HepG2 (cell line): ENCODE data around the gene MACROD2. TPM values are rescaled to one million over a fixed set of nuclear protein-coding genes. Genes with fewer than 3 reads are reported as not detected.

Source experiments
- ATAC-seq: fragments of 200-7000 bp; cut with Tn5 transposase; 3 replicates; pipeline ENCODE4 v1.9.1; 2020; ENCODE audit warnings: mild to moderate bottlenecking, moderate library complexity
- BruUV-seq: library from RNA; stranded (reverse); fragments of 400-500 nt; replicated peaks from 2 replicates; lab custom pipeline; 2021; lab: Mats Ljungman, UMichigan
- CTCF ChIA-PET: fragments of 300-600 bp; formaldehyde crosslinking; extraction: SDS; loops from one replicate; lab custom pipeline; 2021; ENCODE audit warnings: low total read pairs, inconsistent platforms, low intra/inter-chr PET ratio; lab: Yijun Ruan, JAX
- POLR2A ChIA-PET: fragments of 350-600 bp; sonication (Branson Sonifier 250); formaldehyde crosslinking; loops from one replicate; lab custom pipeline; 2020; ENCODE audit warnings: antibody characterized with exemption, inconsistent platforms; lab: Yijun Ruan, JAX
- DNase-seq: peaks from one replicate; pipeline ENCODE4 v3.0.0-alpha.2; 2015; ENCODE audit warnings: low spot score
- FAIRE-seq: peaks from 3 replicates; lab custom pipeline; 2011; peaks lifted over from hg19 to GRCh38; lab: Jason Lieb, UNC
- H2AFZ ChIP-seq: one replicate; pipeline ENCODE4 v1.6.1; 2011; ENCODE audit warnings: low read length, inconsistent platforms
- H3K27ac ChIP-seq: fragments of 300-600 bp; 3 replicates; pipeline ENCODE4 v1.8.0; 2011; ENCODE audit warnings: mixed run types, mild to moderate bottlenecking, mixed read lengths, low read length, inconsistent platforms; ENCODE audit not compliant: insufficient read depth; ENCODE audit errors: extremely low read length
- H3K27me3 ChIP-seq, 2 experiments: fragments of 200-600 bp in 1 of 2; 2 replicates in 1 of 2; 3 replicates in 1 of 2; pipeline versions ENCODE4 v1.6.0 to v1.8.0; 2011; ENCODE audit warnings: low read length in 2 of 2, mild to moderate bottlenecking in 2 of 2, moderate library complexity in 2 of 2, inconsistent platforms in 1 of 2; ENCODE audit not compliant: insufficient read depth in 2 of 2, control insufficient read depth in 1 of 2
- H3K36me3 ChIP-seq, 2 experiments: fragments of 200-600 bp in 1 of 2; replicated peaks in 1 of 2; 2 replicates in 1 of 2; 3 replicates in 1 of 2; pipeline versions ENCODE4 v1.5.1 to v1.8.0; 2011; ENCODE audit warnings: low read length in 2 of 2, inconsistent platforms in 1 of 2; ENCODE audit not compliant: insufficient read depth in 2 of 2, control insufficient read depth in 1 of 2
- H3K4me1 ChIP-seq: 2 replicates; pipeline ENCODE4 v1.5.1; 2012; ENCODE audit warnings: low read length, inconsistent platforms; ENCODE audit not compliant: insufficient read depth
- H3K4me2 ChIP-seq: 2 replicates; pipeline ENCODE4 v1.6.0; 2011; ENCODE audit warnings: low read depth, low read length, inconsistent platforms
- H3K4me3 ChIP-seq, 3 experiments: fragments of 200-600 bp in 1 of 3; sonication (generic), shearing (Covaris generic) in 1 of 3; replicated peaks in 1 of 3; 2 replicates each; pipeline ENCODE4 v1.5.1; 2011 to 2016; ENCODE audit warnings: low read length in 3 of 3, inconsistent platforms in 2 of 3, low read depth in 2 of 3, mild to moderate bottlenecking in 2 of 3, control low read depth in 1 of 3, mixed read lengths in 1 of 3; ENCODE audit not compliant: insufficient read depth in 1 of 3
- H3K79me2 ChIP-seq: one replicate; pipeline ENCODE4 v1.6.1; 2011; ENCODE audit warnings: low read length, inconsistent platforms; ENCODE audit not compliant: insufficient read depth
- H3K9ac ChIP-seq: 2 replicates; pipeline ENCODE4 v1.6.0; 2011; ENCODE audit warnings: mild to moderate bottlenecking, low read depth, low read length, inconsistent platforms; ENCODE audit not compliant: insufficient read depth
- H3K9me3 ChIP-seq: 2 replicates; pipeline ENCODE4 v1.5.1; 2012; ENCODE audit warnings: mild to moderate bottlenecking, low read length
- H4K20me1 ChIP-seq: 2 replicates; pipeline ENCODE4 v1.6.0; 2011; ENCODE audit warnings: inconsistent platforms, mild to moderate bottlenecking, low read length, moderate library complexity; ENCODE audit not compliant: insufficient read depth
- CBX2 ChIP-seq, 2 experiments: fragments of 200-600 bp in 1 of 2; sonication (generic); formaldehyde crosslinking in 1 of 2; IDR thresholded peaks; 2 replicates each; pipeline versions ENCODE4 v1.7.0 to v1.8.1; 2018 to 2022; ENCODE audit warnings: low read depth in 2 of 2, low read length in 1 of 2, mild to moderate bottlenecking in 1 of 2, missing genetic modification reagents in 1 of 2
- FOXP1 ChIP-seq, 2 experiments: fragments of 450-650 bp in 1 of 2; IDR thresholded peaks; 2 replicates each; pipeline ENCODE4 v1.6.1; 2017 to 2018; ENCODE audit warnings: antibody characterized with exemption in 1 of 2
- KLF13 ChIP-seq: sonication (generic); formaldehyde crosslinking; IDR thresholded peaks from 2 replicates; pipeline ENCODE4 v1.4.0; 2020; ENCODE audit warnings: mild to moderate bottlenecking, missing genetic modification reagents
- NCOA1 ChIP-seq: sonication (generic); formaldehyde crosslinking; IDR thresholded peaks from 2 replicates; pipeline ENCODE4 v1.9.0; 2021; ENCODE audit warnings: missing genetic modification reagents
- NFE2 ChIP-seq: sonication (generic); formaldehyde crosslinking; IDR thresholded peaks from 2 replicates; pipeline ENCODE4 v1.4.0; 2020; ENCODE audit warnings: missing genetic modification reagents
- NR2F2 ChIP-seq: IDR thresholded peaks from 2 replicates; pipeline ENCODE4 v1.6.1; 2012; ENCODE audit warnings: low read depth, inconsistent platforms, borderline replicate concordance
- PHF5A ChIP-seq: IDR thresholded peaks from one replicate; pipeline ENCODE4 v1.6.1; 2018; ENCODE audit warnings: low read depth, missing genetic modification reagents; ENCODE audit not compliant: unreplicated experiment
- ZBTB42 ChIP-seq: sonication (generic); formaldehyde crosslinking; IDR thresholded peaks from 2 replicates; pipeline ENCODE4 v1.5.0; 2020; ENCODE audit warnings: mild to moderate bottlenecking, missing genetic modification reagents
- ZFP1 ChIP-seq: IDR thresholded peaks from 2 replicates; pipeline ENCODE4 v1.6.1; 2016
- ZNF253 ChIP-seq: sonication (generic); formaldehyde crosslinking; IDR thresholded peaks from 2 replicates; pipeline ENCODE4 v1.8.0; 2022; ENCODE audit warnings: mild to moderate bottlenecking, missing genetic modification reagents, borderline replicate concordance
- ZNF558 ChIP-seq: sonication (generic); formaldehyde crosslinking; IDR thresholded peaks from 2 replicates; pipeline ENCODE4 v1.9.0; 2022; ENCODE audit warnings: mild to moderate bottlenecking, missing genetic modification reagents, borderline replicate concordance
- ZNF75D ChIP-seq: sonication (generic); formaldehyde crosslinking; IDR thresholded peaks from 2 replicates; pipeline ENCODE4 v1.8.1; 2023; ENCODE audit warnings: missing genetic modification reagents, mild to moderate bottlenecking, borderline replicate concordance
- WGBS: methylation state at CpG from one replicate; pipeline ENCODE4 v1.1.6; 2017; ENCODE audit warnings: low lambda C conversion rate; 5-methylcytosine and 5-hydroxymethylcytosine counted together
- in situ Hi-C: cut with HindIII; loops from 2 replicates; pipeline ENCODE4 v1.10.0; 2017; ENCODE audit warnings: low pct_unique_long_range_greater_than_20kb; ENCODE audit not compliant: extremely low pct_ligation_motif_present
- intact Hi-C: fragments of 100-400 bp; cut with micrococcal nuclease; formaldehyde crosslinking; loops from one replicate; pipeline ENCODE4 v1.10.0; 2022; ENCODE audit not compliant: unreplicated experiment
- polyA plus RNA-seq, 8 experiments: library from polyadenylated mRNA; depleted of rRNA in 3 of 8; stranded (reverse) in 7 of 8; unstranded in 1 of 8; fragments of >200 nt; fragmentation: Illumina TruSeq in 4 of 8; extraction: Trizol in 4 of 8; gene quantifications; 2 replicates each; pipeline versions ENCODE4 v1.2.1 to v1.2.3, GENCODE V29; 2011 to 2016; ENCODE audit warnings: low read depth in 4 of 8, missing spikeins in 1 of 8, mixed read lengths in 1 of 8; ENCODE audit not compliant: insufficient read depth in 1 of 8
- total RNA-seq, 5 experiments: library from RNA; depleted of rRNA; stranded (reverse); fragments of >200 nt; fragmentation: Illumina TruSeq; extraction: Trizol; gene quantifications; 2 replicates each; pipeline ENCODE4 v1.2.3, GENCODE V29; 2016; ENCODE audit warnings: low read depth in 1 of 5
- TF ChIP-seq, protein P1 (sequence below): sonication (generic); formaldehyde crosslinking; IDR thresholded peaks from 2 replicates; pipeline ENCODE4 v1.5.1; 2020; ENCODE audit warnings: missing genetic modification reagents, mild to moderate bottlenecking, borderline replicate concordance
- TF ChIP-seq, protein P2 (sequence below): sonication (generic); formaldehyde crosslinking; IDR thresholded peaks from 2 replicates; pipeline ENCODE4 v1.4.0; 2020; ENCODE audit warnings: missing genetic modification reagents, borderline replicate concordance
- TF ChIP-seq, protein P3 (sequence below): sonication (generic); formaldehyde crosslinking; IDR thresholded peaks from 2 replicates; pipeline ENCODE4 v1.5.0; 2020; ENCODE audit warnings: mild to moderate bottlenecking, missing genetic modification reagents

Gene MACROD2
- total and polyA plus RNA-seq, 2 of the 13 experiments (the other 11 are each of a cell fraction or from before 2014, with no cell fraction given): 0.13 to 0.51 TPM

DNA sequence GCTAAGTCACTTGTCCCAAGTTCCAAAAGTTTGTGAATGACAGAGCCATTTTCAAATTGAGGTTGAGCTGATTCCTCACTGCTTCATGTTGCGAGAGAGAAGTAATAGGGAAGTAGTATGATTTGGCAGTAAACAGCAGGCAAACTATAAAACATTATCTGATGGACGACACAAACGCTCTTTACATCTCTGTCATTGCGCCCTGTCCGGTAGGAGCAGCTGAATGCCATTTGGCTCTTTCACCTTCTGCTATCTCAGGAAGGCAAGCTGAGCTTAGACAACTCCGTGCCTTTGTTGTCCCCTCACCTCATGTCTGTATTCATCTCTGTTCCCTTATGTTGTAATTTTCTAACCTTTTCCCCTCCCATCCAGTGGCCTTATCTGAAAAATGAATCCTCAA is 782.8 kb downstream of the MACROD2 start:
- WGBS: 73% methylated on average over 6 of the region's 6 CpGs
- H3K79me2 ChIP-seq: no peaks in the 10 kb centered on the region
- no peak overlapping the region for H3K4me3 ChIP-seq
- no peak for DNase-seq
- ATAC-seq: no peak
- intact Hi-C loops (no loop called here), in situ Hi-C loops (no loop called here)
- H3K4me2 ChIP-seq: no peak overlapping the region
- no peak overlapping the region for H3K9ac ChIP-seq
- POLR2A ChIA-PET: no interaction called here
- no TSS peak for BruUV-seq
- H3K9me3 ChIP-seq: no peaks in the 10 kb centered on the region
- H2AFZ ChIP-seq: no peak overlapping the region
- no peak for FAIRE-seq
- CTCF ChIA-PET: no interaction called here
- no peak overlapping the region for H3K27ac ChIP-seq
- H3K36me3 ChIP-seq: no peaks in the 10 kb centered on the region
- H3K27me3 ChIP-seq: no peaks in the 10 kb centered on the region
- TF ChIP-seq NCOA1: no peak
- no peak for TF ChIP-seq NFE2 (CRISPR knock-in tag)
- TF ChIP-seq, protein P1, sequence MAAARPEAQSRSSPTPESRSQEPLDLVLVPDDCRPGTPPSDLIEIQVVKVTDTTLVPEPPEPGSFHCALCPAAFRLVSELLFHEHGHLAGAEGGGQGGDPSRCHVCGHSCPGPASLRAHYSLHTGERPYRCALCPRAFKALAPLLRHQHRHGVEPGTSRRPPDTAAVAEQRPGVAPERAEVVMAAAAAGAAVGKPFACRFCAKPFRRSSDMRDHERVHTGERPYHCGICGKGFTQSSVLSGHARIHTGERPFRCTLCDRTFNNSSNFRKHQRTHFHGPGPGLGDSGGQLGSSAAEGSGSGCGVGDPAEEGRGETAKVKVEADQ (CRISPR knock-in tag): no peak
- TF ChIP-seq ZFP1: no peak
- TF ChIP-seq, protein P2, sequence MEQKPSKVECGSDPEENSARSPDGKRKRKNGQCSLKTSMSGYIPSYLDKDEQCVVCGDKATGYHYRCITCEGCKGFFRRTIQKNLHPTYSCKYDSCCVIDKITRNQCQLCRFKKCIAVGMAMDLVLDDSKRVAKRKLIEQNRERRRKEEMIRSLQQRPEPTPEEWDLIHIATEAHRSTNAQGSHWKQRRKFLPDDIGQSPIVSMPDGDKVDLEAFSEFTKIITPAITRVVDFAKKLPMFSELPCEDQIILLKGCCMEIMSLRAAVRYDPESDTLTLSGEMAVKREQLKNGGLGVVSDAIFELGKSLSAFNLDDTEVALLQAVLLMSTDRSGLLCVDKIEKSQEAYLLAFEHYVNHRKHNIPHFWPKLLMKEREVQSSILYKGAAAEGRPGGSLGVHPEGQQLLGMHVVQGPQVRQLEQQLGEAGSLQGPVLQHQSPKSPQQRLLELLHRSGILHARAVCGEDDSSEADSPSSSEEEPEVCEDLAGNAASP (CRISPR knock-in tag): no peak
- no peak for TF ChIP-seq CBX2 (IDR thresholded peaks at IDR 0.05; ENCODE audit: low read depth, low read length)
- no peak for TF ChIP-seq CBX2 (CRISPR knock-in tag; IDR thresholded peaks at IDR 0.05; ENCODE audit: low read depth)
- no peak for TF ChIP-seq FOXP1 (IDR thresholded peaks at IDR 0.05)
- no peak for TF ChIP-seq FOXP1 (CRISPR knock-in tag; IDR thresholded peaks at IDR 0.05)
- no peak for TF ChIP-seq KLF13 (CRISPR knock-in tag)
- TF ChIP-seq ZBTB42 (CRISPR knock-in tag): no peak
- no peak for TF ChIP-seq NR2F2
- TF ChIP-seq PHF5A (CRISPR knock-in tag): no peak
- TF ChIP-seq ZNF558: no peak
- no peak for TF ChIP-seq ZNF75D
- no peak for TF ChIP-seq ZNF253 (CRISPR knock-in tag)
- TF ChIP-seq, protein P3, sequence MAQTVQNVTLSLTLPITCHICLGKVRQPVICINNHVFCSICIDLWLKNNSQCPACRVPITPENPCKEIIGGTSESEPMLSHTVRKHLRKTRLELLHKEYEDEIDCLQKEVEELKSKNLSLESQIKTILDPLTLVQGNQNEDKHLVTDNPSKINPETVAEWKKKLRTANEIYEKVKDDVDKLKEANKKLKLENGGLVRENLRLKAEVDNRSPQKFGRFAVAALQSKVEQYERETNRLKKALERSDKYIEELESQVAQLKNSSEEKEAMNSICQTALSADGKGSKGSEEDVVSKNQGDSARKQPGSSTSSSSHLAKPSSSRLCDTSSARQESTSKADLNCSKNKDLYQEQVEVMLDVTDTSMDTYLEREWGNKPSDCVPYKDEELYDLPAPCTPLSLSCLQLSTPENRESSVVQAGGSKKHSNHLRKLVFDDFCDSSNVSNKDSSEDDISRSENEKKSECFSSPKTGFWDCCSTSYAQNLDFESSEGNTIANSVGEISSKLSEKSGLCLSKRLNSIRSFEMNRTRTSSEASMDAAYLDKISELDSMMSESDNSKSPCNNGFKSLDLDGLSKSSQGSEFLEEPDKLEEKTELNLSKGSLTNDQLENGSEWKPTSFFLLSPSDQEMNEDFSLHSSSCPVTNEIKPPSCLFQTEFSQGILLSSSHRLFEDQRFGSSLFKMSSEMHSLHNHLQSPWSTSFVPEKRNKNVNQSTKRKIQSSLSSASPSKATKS: no peak
- no peaks in the 10 kb centered on the region for H3K4me1 ChIP-seq
- no peaks in the 10 kb centered on the region for H4K20me1 ChIP-seq
